Cerebellar cortex (tissue), 1 donor: ENCODE data around the gene MTCH2.
A peak's percentile ranks its signal among the peaks of the same experiment; 100 is the strongest.
"Not testable (repeated sequence)": the region's sequence is repeated elsewhere in the genome, so short reads cannot be mapped to it uniquely, and the experiment has no call there.

ENCODE experiments used
- DNase-seq: peaks from one replicate; pipeline ENCODE4 v3.0.0-alpha.2; 2015; ENCODE audit warnings: low spot score

MTCH2 gene

DNA sequence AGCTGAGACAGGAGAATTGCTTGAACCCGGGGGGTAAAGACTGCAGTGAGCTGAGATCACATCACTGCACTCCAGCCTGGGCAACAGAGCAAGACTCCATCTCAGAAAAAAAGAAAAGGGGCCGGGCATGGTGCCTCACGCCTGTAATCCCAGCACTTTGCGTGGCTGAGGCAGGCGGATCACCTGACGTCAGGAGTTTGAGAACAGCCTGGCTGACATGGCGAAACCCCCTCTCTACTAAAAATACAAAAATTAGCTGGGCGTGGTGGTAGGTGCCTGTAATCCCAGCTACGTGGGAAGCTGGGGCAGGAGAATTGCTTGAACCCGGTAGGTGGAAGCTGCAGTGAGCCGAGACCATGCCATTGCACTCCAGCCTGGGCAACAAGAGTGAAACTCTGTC is 6.0 kb downstream of the MTCH2 start:
- DNase-seq: not testable (repeated sequence)

DNA sequence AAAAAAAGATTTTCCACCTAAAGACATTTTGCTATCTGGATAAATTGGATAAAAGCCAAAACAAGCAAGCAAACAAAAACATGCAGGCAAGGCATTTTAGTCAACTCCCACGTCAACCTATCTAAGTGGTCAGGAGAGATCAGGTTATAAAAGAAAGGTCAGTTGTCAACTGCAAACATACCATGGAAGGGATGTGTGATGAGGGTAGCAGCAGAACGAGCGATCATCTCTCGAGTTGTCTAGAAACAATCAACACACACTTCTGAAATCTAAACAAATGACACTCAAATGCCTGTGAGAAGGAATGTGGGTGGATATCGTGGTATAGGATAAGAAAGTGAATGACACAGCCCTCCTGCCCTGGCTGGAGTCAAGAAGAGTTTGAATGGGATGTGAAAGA is 10.9 kb downstream of the MTCH2 start:
- no peak for DNase-seq

DNA sequence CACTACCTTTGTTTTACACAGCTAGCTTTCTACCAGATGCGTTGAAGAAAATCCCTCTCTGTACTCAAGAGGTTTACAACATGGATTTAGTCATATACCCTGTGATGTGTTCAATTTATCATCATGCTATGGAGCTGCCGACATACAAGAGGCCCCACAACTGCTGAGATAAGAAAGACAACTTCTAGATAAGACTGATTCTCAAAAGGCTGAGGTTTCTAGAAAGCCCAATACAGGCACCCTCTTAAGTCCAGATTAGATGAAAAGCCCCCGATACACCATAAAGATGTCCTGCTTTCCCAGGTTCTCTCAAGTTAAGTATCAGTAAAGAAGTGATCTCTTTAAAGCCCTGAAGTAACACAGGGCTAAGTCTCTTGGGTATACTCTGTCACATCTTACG is 14.3 kb downstream of the MTCH2 start:
- DNase-seq: no peak

DNA sequence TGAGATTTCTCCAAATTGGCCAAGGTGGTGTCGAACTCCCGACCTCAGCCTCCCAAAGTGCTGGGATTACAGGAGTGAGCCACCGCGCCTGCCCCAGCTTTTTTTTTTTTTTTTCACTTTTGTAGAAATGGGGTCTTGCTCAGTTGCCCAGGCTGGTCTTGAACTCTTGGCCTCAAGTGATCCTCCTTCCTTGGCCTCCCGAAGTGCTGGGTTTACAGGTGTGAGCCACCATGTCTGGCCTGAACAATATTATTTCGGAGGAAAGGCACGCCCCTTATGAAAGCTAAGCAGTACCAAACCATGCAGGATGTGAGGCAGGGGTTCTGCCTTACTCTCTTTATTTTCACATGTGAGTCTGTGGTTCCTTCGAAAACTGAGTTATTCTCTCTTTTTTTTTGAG is 16.1 kb downstream of the MTCH2 start:
- DNase-seq: no peak

DNA sequence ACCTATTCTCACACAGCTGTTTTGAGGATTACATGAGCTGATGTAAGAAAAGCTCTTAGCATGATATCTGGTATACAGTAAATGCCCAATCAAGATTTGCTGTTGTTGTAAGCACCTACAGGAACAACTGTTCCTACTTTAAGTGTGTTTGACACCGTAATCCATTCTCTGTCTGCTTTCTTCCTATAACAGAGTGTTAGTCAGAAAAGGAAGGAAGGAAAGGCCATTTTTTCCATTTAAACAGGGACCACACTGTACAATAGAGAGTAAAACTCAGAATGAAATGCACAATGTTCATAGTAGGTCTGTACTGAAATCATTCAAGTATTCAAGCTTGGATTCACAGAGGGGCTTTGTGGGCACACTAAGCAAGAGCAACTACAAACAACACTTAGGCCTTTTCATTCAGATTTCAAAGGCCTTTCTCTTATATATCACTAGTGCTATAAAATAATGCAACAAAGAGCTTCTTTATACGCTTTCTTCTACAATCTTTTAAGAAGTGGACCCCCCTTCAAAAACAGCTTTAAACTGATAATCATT is 21.5 kb downstream of the MTCH2 start:
- DNase-seq: no peak

DNA sequence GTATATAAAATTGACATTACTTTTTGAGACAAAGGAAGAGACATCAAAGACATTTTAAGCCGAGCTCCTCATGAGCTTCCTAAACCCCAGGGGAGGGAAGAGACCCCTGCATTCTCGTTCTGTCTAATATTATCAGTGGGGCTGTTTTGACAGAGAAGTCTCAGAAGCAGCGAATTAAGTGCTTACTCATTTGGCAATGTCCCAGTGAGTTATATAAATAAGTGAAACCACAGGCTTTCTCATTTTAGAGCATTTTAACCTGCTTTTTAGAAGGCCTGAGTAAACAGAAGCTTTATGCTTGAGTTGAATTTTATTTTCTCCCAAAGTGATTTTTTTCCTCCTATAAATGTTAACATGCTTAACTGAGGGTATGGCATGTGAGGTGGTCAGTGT is 24.9 kb downstream of the MTCH2 start:
- DNase-seq: no peak

DNA sequence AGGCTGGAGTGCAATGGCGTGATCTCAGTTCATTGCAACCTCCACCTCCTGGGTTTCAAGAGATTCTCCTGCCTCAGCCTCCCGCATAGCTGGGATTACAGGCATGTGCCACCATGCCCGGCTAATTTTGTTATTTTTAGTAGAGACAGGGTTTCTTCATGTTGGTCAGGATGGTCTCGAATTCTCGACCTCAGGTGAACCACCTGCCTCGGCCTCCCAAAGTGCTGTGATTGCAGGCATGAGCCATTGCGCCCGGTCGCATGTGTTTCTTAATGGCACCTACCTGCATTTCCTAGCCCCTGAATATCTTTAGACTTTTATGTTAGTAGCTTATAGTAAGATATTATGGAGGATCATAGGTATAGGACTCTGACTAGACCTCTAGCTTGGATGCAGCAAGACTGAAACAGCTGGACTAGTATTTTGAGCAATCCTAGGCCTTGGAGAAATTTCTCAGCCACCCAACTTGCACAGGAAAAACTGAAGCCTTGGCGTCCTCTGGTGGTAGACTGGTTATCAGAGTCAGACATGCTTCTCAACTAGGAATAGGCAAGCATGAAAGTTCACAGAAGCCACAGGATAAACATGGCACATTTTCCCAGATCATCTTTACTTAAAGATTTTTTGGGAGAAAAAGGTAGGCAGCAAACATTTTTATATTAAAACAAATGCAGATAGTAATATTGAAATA is 25.5 kb downstream of the MTCH2 start:
- DNase-seq: peak; percentile 88

DNA sequence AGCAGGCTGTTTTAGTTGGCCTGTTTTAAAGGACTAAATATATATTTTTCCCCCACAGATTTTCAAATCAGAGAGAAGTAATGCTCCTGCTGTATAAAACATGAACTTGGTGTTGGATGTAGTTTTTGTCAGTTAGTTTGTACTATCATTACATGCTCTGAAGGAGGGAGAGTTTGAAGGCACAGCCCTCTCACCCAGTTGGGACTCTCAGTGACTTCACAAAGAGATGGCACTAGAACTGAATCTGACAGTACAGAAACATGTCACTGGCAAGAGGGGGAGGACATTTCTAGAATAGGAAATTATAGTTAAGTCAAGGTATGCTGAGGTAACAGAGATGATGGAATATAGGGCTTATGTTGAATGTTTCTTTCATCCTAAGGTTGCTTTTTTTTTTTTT is 27.1 kb downstream of the MTCH2 start:
- DNase-seq: no peak

DNA sequence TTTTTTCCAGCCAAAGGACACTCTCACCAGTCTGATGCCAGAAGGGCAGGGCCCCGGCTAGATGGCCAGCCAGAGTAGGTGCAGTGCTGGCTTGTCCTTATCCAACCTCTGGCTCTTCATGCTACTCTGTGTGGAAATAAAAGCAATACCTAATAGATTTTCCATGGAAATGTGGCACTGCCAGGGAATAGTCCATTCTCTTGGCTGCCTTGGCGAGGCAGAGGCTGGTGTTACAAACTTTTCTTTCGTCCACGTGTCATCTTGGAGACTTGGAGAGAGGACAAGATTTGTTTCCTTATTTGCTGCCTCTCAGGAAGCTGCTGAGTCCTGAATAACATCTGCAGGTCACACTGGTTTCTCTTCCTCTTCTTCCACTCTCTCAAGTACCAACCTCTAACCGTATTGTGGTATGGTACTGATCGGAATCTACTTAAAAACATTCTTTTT is 31.0 kb downstream of the MTCH2 start:
- DNase-seq: no peak

DNA sequence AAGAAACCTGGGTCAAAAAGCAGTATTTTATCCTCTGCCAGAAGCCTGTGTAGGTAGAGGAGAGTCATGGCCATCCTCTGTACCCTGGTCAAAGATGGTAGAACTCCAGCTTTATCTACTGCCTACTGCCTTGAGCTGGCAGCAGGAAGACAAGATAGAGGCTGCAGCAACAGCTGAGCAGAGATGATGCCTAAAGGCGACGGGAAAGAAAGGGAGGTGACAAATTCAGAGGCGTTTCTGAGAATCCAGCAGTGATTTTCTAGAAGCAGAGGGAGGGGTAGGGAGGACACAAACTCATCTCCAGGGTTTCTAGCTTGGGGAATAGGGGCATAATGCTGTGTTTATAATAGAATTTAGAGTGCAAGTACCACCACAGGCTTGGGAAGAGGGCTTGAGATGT is 32.7 kb downstream of the MTCH2 start:
- no peak for DNase-seq

DNA sequence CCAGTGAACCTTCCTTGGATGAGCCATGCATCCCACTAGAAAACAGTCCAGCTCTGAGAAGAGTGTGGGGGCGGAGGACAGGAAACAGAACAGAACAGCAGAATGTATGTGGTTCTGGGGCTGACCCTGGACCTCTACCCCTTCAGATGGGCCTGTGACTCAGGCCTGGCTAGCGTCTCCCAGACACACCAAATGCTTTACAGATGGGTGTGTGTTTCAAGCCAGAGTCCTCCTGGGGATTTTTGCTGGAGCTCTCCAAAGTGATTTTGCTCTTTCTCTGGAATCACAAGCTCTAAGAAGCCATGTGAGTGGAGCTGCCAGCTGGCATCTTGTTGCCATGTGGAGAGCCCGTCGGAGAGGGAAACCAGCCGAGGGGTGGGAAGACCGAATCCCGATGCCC is 35.0 kb downstream of the MTCH2 start:
- peak; percentile 50 for DNase-seq

DNA sequence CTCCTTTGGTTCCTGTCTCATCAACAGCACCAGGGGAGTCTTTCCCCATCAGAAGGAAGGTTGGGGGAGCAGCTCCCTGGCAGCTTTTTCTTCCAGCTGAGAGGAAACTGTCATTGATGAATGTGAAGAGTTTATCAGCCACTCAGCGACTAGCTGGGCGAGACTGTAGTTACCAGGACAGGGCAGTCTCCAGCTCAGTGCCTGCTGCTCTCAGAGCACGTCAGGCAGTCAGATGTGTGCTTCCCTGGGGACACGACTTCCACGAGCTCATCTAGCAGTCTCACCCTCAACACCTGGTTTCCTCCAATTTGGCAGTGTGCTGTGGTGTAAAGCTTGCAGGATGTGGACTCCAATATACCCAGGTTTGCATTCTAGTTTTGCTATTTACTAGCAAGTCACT is 35.6 kb downstream of the MTCH2 start:
- DNase-seq: no peak

DNA sequence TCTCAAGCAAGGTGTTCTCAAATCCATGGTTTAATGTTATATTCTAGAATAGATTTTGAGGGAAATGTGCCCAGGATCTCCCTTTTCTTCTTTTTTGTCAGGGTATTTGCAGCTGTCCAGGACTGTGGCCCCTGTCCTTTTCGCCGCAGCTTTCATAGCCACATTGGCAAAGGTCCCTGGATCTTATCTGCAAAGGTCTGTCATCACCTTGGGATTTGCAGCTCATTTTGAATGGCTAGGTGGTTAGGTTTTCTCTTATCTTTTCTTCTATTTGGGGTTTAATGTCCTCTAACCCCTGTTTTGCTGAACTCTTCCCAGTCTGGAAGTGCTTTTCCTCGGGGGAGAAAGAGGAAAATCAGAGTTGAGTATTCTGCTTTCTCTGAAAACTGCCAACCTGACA is 36.4 kb downstream of the MTCH2 start:
- DNase-seq: no peak

DNA sequence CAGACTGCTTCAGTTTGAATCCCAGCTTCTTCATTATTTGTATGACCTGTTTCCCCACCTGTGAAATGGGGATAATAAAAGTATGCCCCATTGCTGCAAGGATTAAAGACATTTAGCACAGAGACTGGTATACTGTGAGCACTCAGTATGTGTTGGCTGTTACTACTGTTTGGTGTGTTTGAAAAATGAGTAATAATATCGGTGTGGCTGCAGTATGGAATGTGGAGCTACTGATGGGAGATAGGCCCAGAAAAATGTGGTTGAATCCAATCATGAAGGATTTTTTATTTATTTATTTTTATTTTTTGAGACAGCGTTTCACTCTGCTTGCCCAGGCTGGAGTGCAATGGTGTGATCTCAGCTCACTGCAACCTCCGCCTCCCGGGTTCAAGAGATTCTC is 39.1 kb downstream of the MTCH2 start:
- no peak for DNase-seq

DNA sequence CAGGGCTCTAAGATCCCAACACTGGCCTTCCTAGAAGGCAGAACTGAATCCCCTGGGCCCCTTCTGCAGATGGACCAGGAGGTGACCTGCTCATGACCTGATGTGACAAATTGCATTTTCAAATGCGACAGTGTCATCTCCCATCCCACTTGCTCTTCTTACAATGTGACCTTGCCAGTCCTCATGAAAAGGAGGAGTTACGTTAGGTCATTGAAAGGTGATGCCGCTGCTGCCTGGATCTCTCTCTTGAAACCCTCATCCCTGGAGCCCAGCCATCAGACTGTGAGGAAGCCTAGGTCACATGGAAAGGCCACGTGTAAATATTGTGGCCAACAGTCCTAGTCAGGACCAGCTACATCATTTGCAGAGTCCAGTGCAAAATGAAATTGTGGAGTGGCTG is 42.5 kb downstream of the MTCH2 start:
- no peak for DNase-seq

DNA sequence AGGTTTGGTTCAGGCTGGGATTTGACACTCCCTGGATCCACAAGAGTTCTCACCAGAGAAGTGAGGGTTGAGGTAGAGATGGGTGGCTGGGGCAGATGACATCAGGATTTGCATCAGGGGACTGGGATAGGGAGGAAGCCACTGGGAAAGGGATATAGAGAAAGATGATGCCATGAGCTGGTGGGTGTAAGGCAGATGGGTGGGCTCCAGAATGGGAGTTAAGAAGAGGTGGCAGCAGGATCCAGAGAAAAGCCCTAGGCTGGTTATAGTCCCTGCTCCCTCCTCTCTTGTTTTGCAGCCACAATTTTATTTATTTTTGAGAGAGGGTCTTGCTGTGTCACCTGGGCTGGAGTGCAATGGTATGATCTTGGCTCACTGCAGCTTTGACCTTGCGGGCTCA is 46.4 kb downstream of the MTCH2 start:
- DNase-seq: no peak

DNA sequence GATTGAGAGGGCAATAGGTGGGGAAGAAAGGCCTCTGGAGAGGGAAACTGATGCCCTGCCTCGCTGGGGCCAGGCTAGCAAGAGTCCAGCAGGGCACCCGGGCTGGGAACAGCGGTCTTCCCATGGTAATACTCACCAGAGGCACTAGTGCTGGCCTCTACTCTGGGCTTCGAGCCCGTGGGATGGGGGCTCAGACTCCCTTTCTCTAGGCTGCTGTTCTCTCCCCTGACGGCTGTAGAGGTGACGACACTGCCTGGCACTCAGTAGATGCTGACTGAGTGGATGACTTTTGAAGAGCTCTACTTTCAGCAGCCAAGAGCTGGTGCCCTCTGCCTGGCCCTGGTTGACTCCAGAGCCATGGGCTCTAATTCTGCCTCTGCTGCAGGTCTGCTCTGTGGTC is 47.3 kb downstream of the MTCH2 start:
- DNase-seq: no peak

DNA sequence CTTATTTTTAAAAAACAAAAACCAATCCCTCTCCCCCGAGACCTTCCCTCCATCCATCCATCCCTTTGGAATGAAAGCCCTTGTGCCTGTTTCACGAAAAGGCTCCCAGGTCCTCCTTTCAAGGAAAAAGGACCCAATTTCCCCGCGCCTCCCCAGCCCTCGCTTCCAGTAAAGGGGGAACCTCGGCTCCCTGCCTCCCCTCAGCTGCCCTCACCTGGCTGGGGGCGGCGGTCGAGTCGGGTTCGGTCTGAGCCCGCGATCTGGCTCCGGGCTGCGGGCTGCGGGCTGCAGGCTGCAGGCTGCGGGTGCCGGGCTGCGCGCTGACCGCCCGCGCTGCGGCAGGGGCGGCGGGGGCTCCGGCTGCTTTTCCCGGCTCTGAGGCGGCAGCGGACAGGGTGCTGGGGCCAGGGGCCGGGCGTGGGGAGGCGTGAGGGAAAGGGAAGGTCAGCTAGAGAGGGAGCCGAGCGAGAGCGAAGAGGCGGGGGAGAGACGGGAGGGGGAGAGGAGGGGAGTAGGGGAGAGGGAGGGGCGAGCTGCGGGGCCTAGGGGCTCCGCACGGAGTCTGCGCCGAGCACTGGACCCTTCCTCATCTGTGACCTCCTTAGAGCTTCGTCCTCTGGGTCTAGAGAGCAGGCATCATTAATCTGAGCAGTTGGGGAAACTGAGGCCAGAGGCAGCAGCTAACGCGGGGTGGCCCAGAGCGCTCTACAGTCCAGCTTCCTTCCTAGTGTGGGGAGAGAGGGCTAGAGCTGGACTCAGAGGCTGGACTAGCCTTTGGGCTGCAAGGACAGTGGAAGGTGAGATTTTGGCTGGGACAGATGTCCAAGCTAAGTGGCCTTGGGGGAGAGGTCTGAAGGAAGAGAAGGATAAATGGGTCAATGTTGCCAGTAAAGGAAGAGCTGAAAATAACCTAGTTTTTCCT is 48.2 kb downstream of the MTCH2 start, which contains the start of gene C1QTNF4:
C1QTNF4 (minus strand) TSS at position 478 of the 922 bp plus-strand sequence. CDS start 3,601 bp downstream, outside the sequence.
- DNase-seq: peak; percentile 38

DNA sequence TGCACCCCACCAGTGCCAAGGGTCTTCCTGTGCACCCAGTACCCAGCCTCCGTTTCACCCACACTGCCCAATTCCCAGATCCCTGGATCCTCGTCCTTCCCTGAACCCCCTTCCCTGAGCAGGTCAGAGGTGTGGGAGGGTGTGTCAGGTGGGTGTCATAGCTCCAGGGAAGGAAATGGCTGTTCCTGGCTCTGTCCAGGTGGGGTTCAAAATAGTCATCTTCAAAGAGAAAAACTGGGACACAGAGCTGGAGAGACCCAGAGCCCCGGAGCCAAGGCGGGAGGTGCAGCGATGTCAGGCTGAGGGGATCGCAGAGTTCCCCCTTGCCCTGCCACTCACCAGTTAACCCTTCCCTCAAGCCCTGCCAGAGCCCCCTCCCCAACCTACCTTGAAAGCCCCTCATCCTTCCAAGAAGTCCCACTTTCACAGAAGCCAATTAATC is 48.8 kb downstream of the MTCH2 start:
- peak; percentile 42 for DNase-seq

DNA sequence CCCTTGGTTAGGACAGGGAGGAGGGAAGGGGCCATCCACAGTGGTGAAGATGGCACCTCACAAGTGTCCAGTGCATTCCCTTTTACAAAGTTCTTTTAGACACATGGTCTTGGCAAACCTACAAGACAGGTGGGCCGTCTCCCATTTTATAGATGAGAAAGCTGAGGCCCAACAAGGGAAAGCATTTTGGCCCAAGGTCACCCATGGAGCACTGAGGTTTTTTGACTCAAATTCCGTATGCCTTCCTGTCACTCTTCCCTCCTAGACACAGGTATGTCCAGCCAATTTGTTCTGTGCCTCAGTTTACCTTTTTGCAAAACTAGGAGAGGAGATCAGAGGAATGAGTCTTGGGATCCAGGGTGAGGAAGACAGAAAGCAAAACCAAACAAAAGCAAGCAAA is 49.4 kb downstream of the MTCH2 start:
- DNase-seq: no peak

DNA sequence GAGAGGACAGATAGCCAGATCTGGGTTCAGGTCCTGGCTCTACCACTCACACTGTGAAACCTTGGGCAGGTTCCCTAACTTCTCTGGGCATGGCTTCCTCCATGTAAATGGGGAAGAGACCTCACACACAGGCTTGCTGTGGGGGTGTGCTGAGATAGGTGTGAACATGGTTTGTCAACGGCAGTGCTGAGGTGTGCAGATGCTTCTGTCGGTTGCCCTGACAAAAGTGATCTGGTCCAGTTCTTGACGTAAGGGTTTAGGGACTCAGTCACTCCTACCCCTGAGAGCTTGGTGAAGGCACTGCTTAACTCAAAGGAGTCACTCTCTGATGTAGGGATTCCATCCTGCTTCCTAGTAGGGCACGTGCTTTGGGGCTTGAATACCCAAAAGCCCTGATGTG is 50.1 kb downstream of the MTCH2 start:
- no peak for DNase-seq

DNA sequence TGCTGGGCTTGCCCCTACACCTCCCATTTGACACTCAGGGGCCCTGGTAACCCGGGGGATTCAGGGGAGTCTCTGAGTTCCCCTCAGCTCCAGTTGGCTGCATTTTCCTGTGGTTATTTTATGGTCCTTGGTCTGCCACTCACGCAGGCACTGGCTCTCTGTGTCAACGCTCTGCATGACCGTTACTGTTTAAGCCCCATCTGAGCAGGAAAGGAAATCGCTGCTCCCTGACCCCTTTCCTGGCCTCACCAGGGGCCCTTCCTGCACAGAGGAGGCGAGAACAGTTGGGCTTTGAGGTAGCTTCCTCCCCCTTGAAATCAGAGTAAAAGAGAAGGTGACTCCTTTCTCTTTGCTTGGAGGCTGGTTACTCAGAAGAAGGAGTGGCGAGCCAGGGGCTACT is 50.6 kb downstream of the MTCH2 start:
- no peak for DNase-seq
